ENCODE data around the gene UNC13B.
"Not testable (repeated sequence)": the region's sequence is repeated elsewhere in the genome, so short reads cannot be mapped to it uniquely, and the experiment has no call there.

Gene UNC13B

GRCh38 chr9:35164711-35165110, 2.9 kb downstream of the UNC13B start:
- peak; percentile 62 for DNase-seq (ENCODE audit: low read depth)
- no peak overlapping the region for H3K4me3 ChIP-seq (ENCODE audit: low read length)
- TF ChIP-seq CTCF (conservative IDR thresholded peaks at IDR 0.05; ENCODE audit: low read length): no peak

GRCh38 chr9:35167429-35167828, 5.6 kb downstream of the UNC13B start:
- not testable (repeated sequence) for DNase-seq (ENCODE audit: low read depth); H3K4me3 ChIP-seq (ENCODE audit: low read length)

GRCh38 chr9:35168963-35169362, 7.2 kb downstream of the UNC13B start:
- no peak for DNase-seq (ENCODE audit: low read depth)
- TF ChIP-seq CTCF (conservative IDR thresholded peaks at IDR 0.05; ENCODE audit: low read length): no peak
- no peak overlapping the region for H3K4me3 ChIP-seq (ENCODE audit: low read length)

- no peak for TF ChIP-seq CTCF (conservative IDR thresholded peaks at IDR 0.05; ENCODE audit: low read length)
- DNase-seq (ENCODE audit: low read depth): no peak
Observed at GRCh38 chr9:35172878-35173277, 11.1 kb downstream of the UNC13B start.

GRCh38 chr9:35177520-35177919, 15.7 kb downstream of the UNC13B start:
- no peak overlapping the region for H3K4me3 ChIP-seq (ENCODE audit: low read length)
- TF ChIP-seq CTCF (conservative IDR thresholded peaks at IDR 0.05; ENCODE audit: low read length): no peak
- DNase-seq (ENCODE audit: low read depth): no peak

More at GRCh38 chr9:35172878-35173277, 11.1 kb downstream of the UNC13B start:
- H3K4me3 ChIP-seq (ENCODE audit: low read length): no peak overlapping the region

- TF ChIP-seq CTCF (conservative IDR thresholded peaks at IDR 0.05; ENCODE audit: low read length): no peak
- DNase-seq (ENCODE audit: low read depth): no peak
- H3K4me3 ChIP-seq (ENCODE audit: low read length): no peak overlapping the region
Observed at GRCh38 chr9:35179347-35180280, 17.8 kb downstream of the UNC13B start.

- no peak for TF ChIP-seq CTCF (conservative IDR thresholded peaks at IDR 0.05; ENCODE audit: low read length)
- DNase-seq (ENCODE audit: low read depth): no peak
- no peak overlapping the region for H3K4me3 ChIP-seq (ENCODE audit: low read length)
Observed at GRCh38 chr9:35180801-35181200, 19.0 kb downstream of the UNC13B start.

GRCh38 chr9:35182401-35182800, 20.6 kb downstream of the UNC13B start:
- DNase-seq (ENCODE audit: low read depth); H3K4me3 ChIP-seq (ENCODE audit: low read length): not testable (repeated sequence)

GRCh38 chr9:35182996-35183754, 21.4 kb downstream of the UNC13B start:
- H3K4me3 ChIP-seq (ENCODE audit: low read length); DNase-seq (ENCODE audit: low read depth): not testable (repeated sequence)

GRCh38 chr9:35183755-35184480, 22.1 kb downstream of the UNC13B start:
- not testable (repeated sequence) for DNase-seq (ENCODE audit: low read depth); H3K4me3 ChIP-seq (ENCODE audit: low read length)

Data from AG10803 (cell line).